GM06990 (cell line): Measurements from ENCODE around the gene CTNNA2.

ENCODE experiments used
- DNase-seq: peaks from one replicate; pipeline ENCODE4 v3.0.0-alpha.2; 2011; ENCODE audit not compliant: insufficient read length; ENCODE audit errors: extremely low read depth
- H3K27me3 ChIP-seq: replicated peaks from 2 replicates; pipeline ENCODE4 v1.6.0; 2011; ENCODE audit warnings: low read length; ENCODE audit not compliant: control insufficient read depth, insufficient read depth
- H3K36me3 ChIP-seq: 2 replicates; pipeline ENCODE4 v1.5.1; 2011; ENCODE audit warnings: low read length; ENCODE audit not compliant: control insufficient read depth, insufficient read depth
- H3K4me3 ChIP-seq: replicated peaks from 2 replicates; pipeline ENCODE4 v1.5.1; 2011; ENCODE audit warnings: low read depth, mild to moderate bottlenecking, control low read depth, low read length
- TF ChIP-seq, protein P1 (sequence below): IDR thresholded peaks from 2 replicates; pipeline ENCODE4 v1.5.1; 2011; ENCODE audit warnings: low read length, control low read depth, mild to moderate bottlenecking, inconsistent platforms; ENCODE audit not compliant: insufficient read depth, poor library complexity, severe bottlenecking

CTNNA2 gene

DNA sequence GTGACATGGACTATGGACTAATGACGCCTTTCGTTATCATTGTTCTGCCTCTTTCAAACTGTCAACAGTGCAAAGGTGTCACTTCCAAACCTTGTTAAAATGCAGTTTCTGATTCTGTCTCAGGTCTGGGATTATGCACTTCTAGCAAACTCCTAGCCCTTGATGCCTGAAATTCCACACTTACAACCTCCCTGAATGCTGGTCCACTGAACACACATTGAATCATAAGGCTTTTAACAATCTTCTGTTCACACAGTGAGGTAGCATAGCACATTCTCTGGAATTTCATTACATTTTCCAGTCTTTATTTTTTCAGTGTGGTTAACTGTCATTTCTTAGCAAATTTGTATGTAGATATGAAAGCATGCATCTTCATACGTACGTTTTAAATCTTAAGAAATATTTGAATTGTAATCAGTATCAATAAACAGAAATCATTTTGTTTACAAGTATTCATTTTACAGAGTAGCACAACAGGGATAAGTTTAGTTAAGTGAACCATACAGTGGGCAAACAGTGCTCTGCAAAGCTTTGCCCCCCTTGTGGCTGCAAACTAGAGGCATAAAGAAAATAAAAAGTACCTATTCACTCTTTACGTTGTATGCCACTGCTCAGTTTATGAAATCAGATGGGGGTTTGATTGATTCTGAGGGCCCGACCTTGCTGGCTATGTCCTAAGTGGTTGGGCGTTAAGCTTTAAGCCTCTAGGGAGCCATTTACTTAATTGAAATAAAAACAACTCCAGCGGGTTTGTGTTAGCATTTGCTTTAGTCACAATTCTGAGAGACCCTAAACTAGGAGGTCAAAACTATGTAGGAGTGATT, 540.9 kb downstream of the CTNNA2 start:
- TF ChIP-seq, protein P1, sequence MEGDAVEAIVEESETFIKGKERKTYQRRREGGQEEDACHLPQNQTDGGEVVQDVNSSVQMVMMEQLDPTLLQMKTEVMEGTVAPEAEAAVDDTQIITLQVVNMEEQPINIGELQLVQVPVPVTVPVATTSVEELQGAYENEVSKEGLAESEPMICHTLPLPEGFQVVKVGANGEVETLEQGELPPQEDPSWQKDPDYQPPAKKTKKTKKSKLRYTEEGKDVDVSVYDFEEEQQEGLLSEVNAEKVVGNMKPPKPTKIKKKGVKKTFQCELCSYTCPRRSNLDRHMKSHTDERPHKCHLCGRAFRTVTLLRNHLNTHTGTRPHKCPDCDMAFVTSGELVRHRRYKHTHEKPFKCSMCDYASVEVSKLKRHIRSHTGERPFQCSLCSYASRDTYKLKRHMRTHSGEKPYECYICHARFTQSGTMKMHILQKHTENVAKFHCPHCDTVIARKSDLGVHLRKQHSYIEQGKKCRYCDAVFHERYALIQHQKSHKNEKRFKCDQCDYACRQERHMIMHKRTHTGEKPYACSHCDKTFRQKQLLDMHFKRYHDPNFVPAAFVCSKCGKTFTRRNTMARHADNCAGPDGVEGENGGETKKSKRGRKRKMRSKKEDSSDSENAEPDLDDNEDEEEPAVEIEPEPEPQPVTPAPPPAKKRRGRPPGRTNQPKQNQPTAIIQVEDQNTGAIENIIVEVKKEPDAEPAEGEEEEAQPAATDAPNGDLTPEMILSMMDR: no peak
- Histone ChIP-seq H3K27me3 (no peaks in the 10 kb centered on the region), H3K36me3 (no peaks in the 10 kb centered on the region), H3K4me3 (no peak overlapping the region)
- no peak for DNase-seq

DNA sequence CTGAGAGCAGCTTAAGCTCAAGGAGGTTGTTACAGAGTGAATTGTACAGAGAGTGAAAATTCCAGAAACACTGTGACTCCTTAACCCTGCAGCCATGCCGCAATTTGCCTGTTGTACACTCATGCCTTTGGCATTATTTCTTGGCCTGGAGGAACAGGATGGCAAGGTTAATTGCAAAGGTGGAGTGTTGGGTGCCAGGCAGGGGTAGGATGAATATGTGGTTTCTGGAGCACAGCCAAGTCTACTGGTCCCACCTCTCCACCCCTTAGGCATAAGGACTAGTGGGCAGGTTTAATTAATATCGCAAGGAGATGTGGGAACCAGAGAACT, 541.5 kb downstream of the CTNNA2 start:
- Histone ChIP-seq H3K4me3 (no peak overlapping the region), H3K36me3 (no peaks in the 10 kb centered on the region), H3K27me3 (no peaks in the 10 kb centered on the region)
- DNase-seq: no peak
- TF ChIP-seq, protein P1: no peak

DNA sequence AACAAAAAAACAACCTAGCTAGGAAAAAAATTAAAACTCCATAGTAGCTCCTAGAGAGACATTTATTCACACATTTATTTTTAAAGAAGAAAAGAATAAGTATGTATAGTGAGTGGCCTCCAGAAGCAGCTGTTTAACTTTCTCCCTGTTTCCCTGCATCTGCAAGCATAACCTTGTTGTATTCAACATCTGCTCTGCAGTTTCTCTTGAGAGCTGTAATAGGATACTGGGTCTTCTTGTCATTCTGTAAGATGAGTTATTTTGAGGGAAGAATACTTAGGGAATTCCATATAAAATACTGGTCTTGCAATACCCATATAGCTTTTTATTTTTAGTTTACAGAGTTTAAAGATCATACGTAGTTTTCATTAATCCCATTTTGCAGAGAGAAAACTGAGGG, 545.1 kb downstream of the CTNNA2 start:
- DNase-seq: no peak
- TF ChIP-seq, protein P1: no peak
- no peaks in the 10 kb centered on the region for H3K36me3 ChIP-seq

DNA sequence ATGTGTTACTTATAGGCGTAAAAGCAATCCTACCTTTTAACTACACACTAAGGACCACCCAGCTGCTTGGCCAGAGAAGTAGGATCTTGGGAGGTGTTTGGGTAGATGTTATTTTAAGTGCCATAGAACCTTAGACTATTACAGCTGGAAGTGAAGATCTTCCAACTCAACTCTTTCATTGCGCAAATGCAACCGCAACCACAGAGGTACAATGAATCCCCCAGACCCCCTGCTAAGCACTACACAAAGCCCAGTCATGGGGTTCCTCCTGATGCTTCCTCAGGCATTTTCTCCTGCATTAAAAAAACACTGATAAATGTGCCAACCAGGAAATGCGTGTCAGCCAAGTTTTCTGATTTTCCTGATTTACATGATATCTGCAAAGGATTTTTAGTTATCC, 545.7 kb downstream of the CTNNA2 start:
- no peaks in the 10 kb centered on the region for H3K36me3 ChIP-seq
- DNase-seq: no peak
- TF ChIP-seq, protein P1: no peak
- H3K27me3 ChIP-seq: no peaks in the 10 kb centered on the region
- H3K4me3 ChIP-seq: no peak overlapping the region

More for the DNA sequence above, 545.1 kb downstream of the CTNNA2 start:
- Histone ChIP-seq H3K27me3 (no peaks in the 10 kb centered on the region), H3K4me3 (no peak overlapping the region)

DNA sequence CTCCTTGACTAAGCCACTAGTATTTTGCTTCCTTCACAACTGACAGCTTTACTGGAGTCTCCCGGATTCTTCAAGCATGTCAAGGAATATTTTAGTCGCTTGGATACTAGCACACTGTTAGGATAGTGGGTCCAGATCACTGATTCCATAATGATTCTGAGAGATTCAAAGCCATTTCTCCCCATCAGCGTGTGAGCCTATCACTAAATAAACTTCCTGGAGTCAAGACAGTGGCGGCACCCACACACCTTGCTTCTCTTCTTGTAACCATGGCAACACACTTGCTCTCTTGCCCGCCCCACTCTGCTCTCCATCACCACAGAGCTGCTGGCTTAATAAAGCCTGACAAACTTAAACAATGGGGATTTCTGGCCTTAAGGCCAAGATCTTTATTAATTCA, 546.6 kb downstream of the CTNNA2 start:
- H3K36me3 ChIP-seq: no peaks in the 10 kb centered on the region
- H3K4me3 ChIP-seq: no peak overlapping the region
- TF ChIP-seq, protein P1: no peak
- DNase-seq: no peak
- no peaks in the 10 kb centered on the region for H3K27me3 ChIP-seq

DNA sequence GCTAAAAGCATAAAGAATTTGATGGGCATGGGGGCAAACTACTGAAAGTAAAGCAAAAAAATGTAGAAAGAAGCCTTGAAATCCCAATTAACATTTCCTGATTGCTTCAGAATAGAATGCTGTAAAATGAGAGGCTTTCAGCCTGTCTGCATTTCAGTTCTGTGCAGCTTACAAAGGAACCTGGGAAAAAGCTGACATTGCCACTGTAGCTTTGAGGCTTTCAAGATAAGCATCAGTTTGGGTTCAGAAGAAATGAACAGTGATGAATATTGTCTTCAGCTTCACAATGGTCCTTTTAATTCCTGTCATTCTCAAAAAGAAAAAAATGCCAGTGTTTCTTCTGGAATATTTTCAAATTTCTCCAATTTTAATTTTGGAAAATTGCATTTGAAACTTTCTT, 549.0 kb downstream of the CTNNA2 start:
- DNase-seq: no peak
- TF ChIP-seq, protein P1: no peak
- H3K36me3 ChIP-seq: no peaks in the 10 kb centered on the region
- no peaks in the 10 kb centered on the region for H3K27me3 ChIP-seq
- no peak overlapping the region for H3K4me3 ChIP-seq
